B cell (primary cell): Measurements from ENCODE around the gene GBX1. TPM values are rescaled to one million over a fixed set of nuclear protein-coding genes. Genes with fewer than 3 reads are reported as not detected.

Source experiments
- ATAC-seq: fragments of 200-7000 bp; cut with Tn5 transposase; one replicate; pipeline ENCODE4 v1.10.0; 2021; ENCODE audit warnings: low read depth, mild to moderate bottlenecking, moderate number of reproducible peaks, moderate library complexity
- CTCF ChIA-PET: fragments of 350-600 bp; sonication (Branson Sonifier 250); formaldehyde crosslinking; loops from one replicate; lab custom pipeline; 2021; ENCODE audit warnings: antibody characterized with exemption, inconsistent platforms; lab: Charles Lee
- POLR2A ChIA-PET: fragments of 350-600 bp; sonication (Branson Sonifier 250); formaldehyde crosslinking; loops from one replicate; lab custom pipeline; 2021; ENCODE audit warnings: antibody characterized with exemption; lab: Charles Lee
- DNase-seq: peaks from one replicate; pipeline ENCODE4 v3.0.0; 2013
- H2AFZ ChIP-seq: 2 replicates; pipeline ENCODE4 v1.6.1; 2012; ENCODE audit warnings: mild to moderate bottlenecking, low read depth, low read length; ENCODE audit not compliant: insufficient read depth, poor library complexity, severe bottlenecking
- H3K27ac ChIP-seq, 2 donors: 1 replicate in 1 of 2; 2 replicates in 1 of 2; pipeline ENCODE4 v1.5.1; 2012 to 2013; ENCODE audit warnings: low read length in 2 of 2, mild to moderate bottlenecking in 2 of 2, moderate library complexity in 1 of 2
- H3K27me3 ChIP-seq, 4 experiments: fragments of 200-600 bp in 1 of 4; sonication (generic) in 1 of 4; replicated peaks in 1 of 4; 1 replicate in 2 of 4; 2 replicates in 2 of 4; pipeline versions ENCODE4 v1.6.1 to v1.7.0; 2013 to 2016; ENCODE audit warnings: low read length in 3 of 4, mild to moderate bottlenecking in 2 of 4, mixed read lengths in 1 of 4, moderate library complexity in 1 of 4; ENCODE audit not compliant: insufficient read depth in 4 of 4, control insufficient read depth in 3 of 4; ENCODE audit errors: control extremely low read depth in 1 of 4
- H3K36me3 ChIP-seq, 2 experiments: replicated peaks in 1 of 2; 1 replicate in 1 of 2; 2 replicates in 1 of 2; pipeline versions ENCODE4 v1.6.1 to v1.7.1; 2013; ENCODE audit warnings: low read length in 1 of 2; ENCODE audit not compliant: insufficient read depth in 2 of 2, control insufficient read depth in 1 of 2; ENCODE audit errors: control extremely low read depth in 1 of 2, extremely low read depth in 1 of 2
- H3K4me1 ChIP-seq, 2 donors: fragments of 200-600 bp in 1 of 2; sonication (generic) in 1 of 2; 1 replicate in 1 of 2; 2 replicates in 1 of 2; pipeline versions ENCODE4 v1.5.1 to v1.6.1; 2013 to 2017; ENCODE audit warnings: low read length in 2 of 2; ENCODE audit not compliant: control insufficient read depth in 2 of 2, insufficient read depth in 2 of 2
- H3K4me2 ChIP-seq: replicated peaks from 2 replicates; pipeline ENCODE3; 2012; ENCODE audit warnings: mild to moderate bottlenecking, low read depth, low read length; ENCODE audit not compliant: poor library complexity, severe bottlenecking
- H3K4me3 ChIP-seq, 5 experiments: fragments of 200-600 bp in 1 of 5; sonication (generic) in 1 of 5; 1 replicate in 3 of 5; 2 replicates in 2 of 5; pipeline versions ENCODE4 v1.5.1 to v1.7.0; 2011 to 2016; ENCODE audit warnings: low read length in 4 of 5, mild to moderate bottlenecking in 4 of 5, low read depth in 2 of 5, control low read depth in 1 of 5, moderate library complexity in 1 of 5; ENCODE audit not compliant: insufficient read depth in 1 of 5; ENCODE audit errors: control extremely low read depth in 1 of 5, extremely low read depth in 1 of 5
- H3K79me2 ChIP-seq: fragments of 200-600 bp; sonication (generic); one replicate; pipeline ENCODE4 v1.6.0; 2016; ENCODE audit warnings: low read length; ENCODE audit not compliant: control insufficient read depth, insufficient read depth
- H3K9ac ChIP-seq: fragments of 200-600 bp; sonication (generic); 2 replicates; pipeline ENCODE4 v1.6.1; 2017; ENCODE audit warnings: mild to moderate bottlenecking, low read length, moderate library complexity
- H3K9me3 ChIP-seq, 3 donors: one replicate each; pipeline versions ENCODE4 v1.6.1 to v1.7.1; 2013; ENCODE audit warnings: low read length in 2 of 3; ENCODE audit not compliant: control insufficient read depth in 2 of 3, insufficient read depth in 1 of 3; ENCODE audit errors: control extremely low read depth in 1 of 3
- H4K20me1 ChIP-seq: 2 replicates; pipeline ENCODE4 v1.6.0; 2012; ENCODE audit warnings: mild to moderate bottlenecking, low read length; ENCODE audit not compliant: insufficient read depth, control insufficient read depth, poor library complexity, severe bottlenecking
- H3K27ac Mint-ChIP-seq: one replicate; pipeline ENCODE4 v1.8.0; 2021; ENCODE audit warnings: mixed read lengths
- H3K27me3 Mint-ChIP-seq: one replicate; pipeline ENCODE4 v1.8.0; 2021; ENCODE audit warnings: mixed read lengths
- H3K4me1 Mint-ChIP-seq: one replicate; pipeline ENCODE4 v1.8.0; 2021; ENCODE audit warnings: mixed read lengths
- H3K4me3 Mint-ChIP-seq: one replicate; pipeline ENCODE4 v1.8.0; 2021; ENCODE audit warnings: mixed read lengths
- H3K9me3 Mint-ChIP-seq: one replicate; pipeline ENCODE4 v1.8.0; 2022; ENCODE audit warnings: mixed read lengths; ENCODE audit not compliant: insufficient read depth
- CTCF ChIP-seq: fragments of 200-600 bp; IDR thresholded peaks from one replicate; pipeline ENCODE4 v1.8.0; 2022; ENCODE audit warnings: antibody characterized with exemption, mild to moderate bottlenecking
- EZH2 ChIP-seq: IDR thresholded peaks from 2 replicates; pipeline ENCODE4 v1.6.1; 2012; ENCODE audit warnings: borderline replicate concordance, low read depth, mild to moderate bottlenecking, moderate library complexity, low read length; ENCODE audit not compliant: insufficient read depth, poor library complexity, severe bottlenecking
- WGBS: methylation state at CpG from one replicate; pipeline ENCODE4 v1.1.5; 2013; ENCODE audit warnings: missing lambda C conversion rate; ENCODE audit not compliant: insufficient coverage; 5-methylcytosine and 5-hydroxymethylcytosine counted together
- intact Hi-C: fragments of 100-400 bp; cut with micrococcal nuclease; formaldehyde crosslinking; loops from one replicate; pipeline ENCODE4 v1.10.0; 2022
- polyA plus RNA-seq: library from polyadenylated mRNA; depleted of rRNA; stranded (reverse); fragments of >200 nt; gene quantifications from 2 replicates; pipeline ENCODE4 v1.2.3, GENCODE V29; 2012
- total RNA-seq, 2 donors: library from RNA; stranded (reverse); fragments of 120-200 nt in 1 of 2; gene quantifications; 1 replicate in 1 of 2; 2 replicates in 1 of 2; pipeline versions ENCODE4 v1.2.3 to v1.2.4, GENCODE V29; 2013 to 2022

The GBX1 gene
- total and polyA plus RNA-seq, 2 donors (not counting 1 experiment from before 2014, with no cell fraction given) = not detected

GRCh38 chr7:151100921-151101320 is 66.6 kb downstream of the GBX1 start:
- DNase-seq = no peak
- intact Hi-C loops = no loop called here
- peaks cover 10% of the 10 kb centered on the region for H3K27me3 Mint-ChIP-seq
- no peak overlapping the region for H3K4me3 Mint-ChIP-seq
- Histone ChIP-seq H3K79me2 (no peaks in the 10 kb centered on the region), H3K36me3 (no peaks in the 10 kb centered on the region), H2AFZ (no peak overlapping the region), H3K4me1 (no peaks in the 10 kb centered on the region), H4K20me1 (no peaks in the 10 kb centered on the region), H3K9ac (no peak overlapping the region), H3K4me3 (no peak overlapping the region), H3K27ac (no peak overlapping the region), H3K27me3 (peaks cover 0 to 2% (median 0%) of the 10 kb centered on the region in 4 experiments), H3K4me2 (no peak overlapping the region), H3K9me3 (no peaks in the 10 kb centered on the region)
- no peak for ATAC-seq
- 97% methylated on average over 8 of the region's 10 CpGs for WGBS
- TF ChIP-seq CTCF (no peak), EZH2 (no peak)
- no peaks in the 10 kb centered on the region for H3K9me3 Mint-ChIP-seq
- no peak overlapping the region for H3K27ac Mint-ChIP-seq
- ChIA-PET CTCF (interaction anchor here (1.1 kb wide), 1 partner anchor 10 kb away, joined by 5 read pairs; no protein-coding TSS in a partner anchor), POLR2A (no interaction called here)
- H3K4me1 Mint-ChIP-seq = no peaks in the 10 kb centered on the region

- no peak overlapping the region for H3K9ac ChIP-seq
- H3K27ac ChIP-seq = no peak overlapping the region
- no peaks in the 10 kb centered on the region for H4K20me1 ChIP-seq
- ChIA-PET CTCF (no interaction called here), POLR2A (no interaction called here)
- no peaks in the 10 kb centered on the region for H3K4me1 ChIP-seq
- H3K4me3 ChIP-seq = no peak overlapping the region
- H3K9me3 ChIP-seq = no peaks in the 10 kb centered on the region
- Mint-ChIP-seq H3K4me1 (no peaks in the 10 kb centered on the region), H3K27ac (no peak overlapping the region), H3K27me3 (peaks cover 10% of the 10 kb centered on the region), H3K9me3 (no peaks in the 10 kb centered on the region), H3K4me3 (no peak overlapping the region)
- no peaks in the 10 kb centered on the region for H3K36me3 ChIP-seq
- no peak overlapping the region for H3K4me2 ChIP-seq
- TF ChIP-seq CTCF (no peak), EZH2 (no peak)
- DNase-seq (no peak), ATAC-seq (no peak)
- intact Hi-C loops = no loop called here
- no peaks in the 10 kb centered on the region for H3K79me2 ChIP-seq
- no peak overlapping the region for H2AFZ ChIP-seq
- 97% methylated on average over 18 of the region's 20 CpGs for WGBS
- peaks cover 0 to 2% (median 0%) of the 10 kb centered on the region in 4 experiments for H3K27me3 ChIP-seq
Observed at GRCh38 chr7:151099486-151100211, 67.8 kb downstream of the GBX1 start.
